ENCODE results near the gene CDKN2AIPNL.
A peak's percentile ranks its signal among the peaks of the same experiment; 100 is the strongest.
"Not testable (repeated sequence)": the region's sequence is repeated elsewhere in the genome, so short reads cannot be mapped to it uniquely, and the experiment has no call there.

Gene CDKN2AIPNL

GRCh38 chr5:134438721-134439123 is 27.0 kb upstream of the CDKN2AIPNL start:
- DNase-seq (ENCODE audit: low spot score), result no peak

DNA sequence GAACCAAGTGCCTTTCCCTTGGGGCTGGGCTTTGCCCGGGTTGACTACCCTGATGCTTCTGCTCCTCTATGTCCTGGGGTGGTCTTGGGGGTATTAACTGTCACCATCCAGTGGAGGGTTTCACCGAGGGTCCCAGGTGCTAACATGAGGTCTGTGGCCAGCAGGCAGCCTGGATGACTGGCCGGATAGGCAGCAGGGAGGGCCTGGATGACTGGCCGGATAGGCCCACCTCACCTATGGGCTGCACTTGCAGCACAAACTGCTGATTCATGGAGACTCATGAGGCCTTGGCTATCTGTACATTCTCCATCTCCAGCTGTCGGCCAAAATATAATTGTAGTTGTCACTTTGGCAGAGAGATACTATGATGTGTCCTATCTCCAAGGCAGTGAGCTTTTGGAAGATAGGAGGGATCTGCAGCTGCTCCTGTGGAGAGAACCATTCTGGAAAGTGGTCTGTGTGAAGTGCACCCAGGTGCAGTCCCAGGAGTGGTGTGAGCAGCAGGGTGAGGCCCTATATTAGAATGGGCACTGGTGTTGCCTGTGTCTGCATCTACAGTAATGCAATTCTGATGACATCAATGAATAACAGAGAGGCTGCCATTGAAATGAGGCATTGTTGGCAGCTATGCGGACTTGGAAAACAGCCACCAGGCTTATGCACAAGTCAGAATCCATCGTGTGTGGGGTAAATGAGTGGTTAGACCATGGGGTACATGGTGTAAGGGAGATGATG is 26.3 kb upstream of the CDKN2AIPNL start:
- DNase-seq (ENCODE audit: low spot score), result peak; percentile 20

- no peak for DNase-seq (ENCODE audit: low spot score)
Observed at GRCh38 chr5:134437340-134437846, 25.7 kb upstream of the CDKN2AIPNL start.

GRCh38 chr5:134436523-134437339 is 25.1 kb upstream of the CDKN2AIPNL start:
- peak; percentile 28 for DNase-seq (ENCODE audit: low spot score)

GRCh38 chr5:134435560-134435959 is 23.9 kb upstream of the CDKN2AIPNL start:
- DNase-seq (ENCODE audit: low spot score), result no peak

DNA sequence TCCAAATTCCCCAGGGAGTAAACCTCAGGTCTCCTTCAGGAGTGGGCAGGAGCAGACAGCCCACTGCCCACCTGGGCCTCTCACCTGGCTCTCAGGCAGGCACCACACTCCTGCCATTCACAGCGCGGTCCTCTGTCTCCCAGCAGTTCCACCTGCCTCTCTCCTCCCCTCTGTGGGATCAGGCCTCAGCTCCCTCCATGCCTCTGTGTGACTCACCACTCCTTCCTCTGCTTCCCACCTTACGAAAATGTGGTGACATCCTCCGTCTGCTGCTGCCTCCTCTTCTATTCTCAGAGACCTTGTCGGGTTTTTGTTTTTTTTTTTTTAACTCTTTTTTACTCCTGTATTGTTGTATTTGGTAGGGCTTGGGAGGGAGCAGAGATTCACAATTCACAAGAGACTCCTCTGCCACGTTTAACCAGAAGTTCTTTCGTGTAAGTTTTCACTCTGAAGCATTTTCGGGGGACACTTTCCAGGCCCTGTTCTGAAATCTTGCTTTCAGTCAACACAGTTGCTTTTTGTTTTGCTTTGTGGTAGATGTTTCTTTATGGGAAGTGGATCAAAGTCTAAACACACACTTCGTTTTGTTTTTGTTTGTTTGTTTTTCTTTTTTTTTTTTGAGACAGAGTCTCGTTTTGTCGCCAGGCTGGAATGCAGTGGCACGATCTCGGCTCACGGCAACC is 21.1 kb upstream of the CDKN2AIPNL start:
- no peak for DNase-seq (ENCODE audit: low spot score)

DNA sequence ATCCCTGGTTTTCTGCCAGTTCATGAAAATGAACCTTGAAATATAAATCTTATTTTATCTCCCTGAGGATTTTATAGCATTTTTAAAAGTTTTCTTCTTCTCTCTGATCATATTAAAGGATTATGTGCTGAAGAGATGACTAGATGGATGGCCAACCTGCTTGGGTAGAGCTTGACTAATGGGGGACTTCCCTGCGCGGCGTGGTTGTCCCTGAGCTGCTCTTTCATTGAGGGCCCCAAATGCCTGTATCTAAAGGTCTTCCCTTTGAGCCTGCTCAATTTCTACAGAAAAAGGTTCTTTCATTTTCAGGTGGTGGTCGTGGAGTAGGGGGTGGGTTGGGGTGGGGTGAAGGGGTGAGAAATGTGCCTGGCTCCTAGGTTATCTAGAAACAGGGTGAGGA is 20.5 kb upstream of the CDKN2AIPNL start:
- DNase-seq (ENCODE audit: low spot score), result no peak

GRCh38 chr5:134430001-134430569 is 18.4 kb upstream of the CDKN2AIPNL start:
- no peak for DNase-seq (ENCODE audit: low spot score)

- DNase-seq (ENCODE audit: low spot score), result no peak
Observed at GRCh38 chr5:134427540-134428041, 15.9 kb upstream of the CDKN2AIPNL start.

- DNase-seq (ENCODE audit: low spot score), result no peak
Observed at GRCh38 chr5:134426361-134426760, 14.7 kb upstream of the CDKN2AIPNL start.

DNA sequence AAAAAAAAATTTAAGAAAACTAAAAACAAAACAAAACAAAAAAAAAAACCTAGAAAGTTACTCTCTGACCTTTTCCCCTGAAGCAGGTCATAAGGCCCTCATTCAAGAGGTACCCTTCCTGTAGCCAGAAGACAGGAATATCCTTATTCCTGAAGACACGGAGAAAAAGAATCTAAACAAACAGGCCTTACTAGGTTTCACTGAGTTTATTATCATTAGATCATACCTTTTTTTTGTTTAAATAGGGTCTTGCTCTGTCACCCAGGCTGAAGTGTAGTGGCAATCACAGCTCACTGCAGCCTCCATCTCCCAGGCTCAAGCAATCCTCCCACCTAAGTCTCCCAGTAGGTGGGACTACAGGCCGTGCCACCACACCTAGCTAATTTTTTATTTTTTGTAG is 11.7 kb upstream of the CDKN2AIPNL start:
- no peak for DNase-seq (ENCODE audit: low spot score)

- DNase-seq (ENCODE audit: low spot score), result no peak
Observed at GRCh38 chr5:134422791-134423365, 11.2 kb upstream of the CDKN2AIPNL start.

- not testable (repeated sequence) for DNase-seq (ENCODE audit: low spot score)
Observed at GRCh38 chr5:134421038-134421437, 9.4 kb upstream of the CDKN2AIPNL start.

- no peak for DNase-seq (ENCODE audit: low spot score)
Observed at GRCh38 chr5:134420343-134420742, 8.7 kb upstream of the CDKN2AIPNL start.

- no peak for DNase-seq (ENCODE audit: low spot score)
Observed at GRCh38 chr5:134418958-134419357, 7.3 kb upstream of the CDKN2AIPNL start.

- no peak for DNase-seq (ENCODE audit: low spot score)
Observed at GRCh38 chr5:134417707-134418106, 6.0 kb upstream of the CDKN2AIPNL start.

DNA sequence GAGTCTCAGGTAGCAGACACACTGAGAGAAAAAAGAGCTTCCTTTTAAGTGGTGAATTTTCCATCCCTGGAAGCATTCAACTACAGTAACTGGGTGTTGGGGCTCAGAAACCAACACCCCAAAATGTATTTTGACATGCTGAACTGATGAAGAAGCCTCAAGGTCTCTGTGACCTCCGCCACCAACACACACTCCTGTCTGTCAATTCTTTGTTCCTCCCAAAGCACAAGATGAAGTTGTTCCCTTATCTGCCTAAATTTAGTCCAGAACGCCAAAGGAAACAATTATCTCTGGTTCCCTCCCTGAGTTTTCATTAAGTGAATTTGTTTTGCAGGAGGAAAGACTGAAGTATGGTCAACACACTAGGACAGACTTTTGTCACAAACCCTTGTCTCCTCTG is 1.4 kb upstream of the CDKN2AIPNL start:
- DNase-seq (ENCODE audit: low spot score), result no peak

GRCh38 chr5:134411228-134411545 is 494 bp downstream of the CDKN2AIPNL start:
- DNase-seq (ENCODE audit: low spot score), result no peak

DNA sequence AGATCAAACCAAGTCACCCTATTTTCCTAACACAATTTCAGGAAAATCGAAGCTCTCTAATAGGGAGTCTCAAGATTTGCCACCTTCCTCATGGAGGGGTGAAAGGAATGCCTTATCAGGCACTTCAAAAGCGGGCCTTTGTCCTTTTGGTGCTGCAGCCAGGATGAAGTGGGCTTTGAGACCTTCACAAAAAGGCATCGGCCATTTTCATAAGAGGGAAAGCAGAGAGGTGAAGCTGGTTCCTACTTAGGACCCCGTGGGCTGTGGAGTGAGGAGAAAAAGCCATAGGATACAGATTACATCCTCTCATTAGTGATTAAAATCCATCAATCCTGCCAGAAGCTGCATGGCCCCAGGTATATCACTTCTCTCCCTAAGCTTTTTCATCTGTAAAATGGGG is 859 bp downstream of the CDKN2AIPNL start:
- no peak for DNase-seq (ENCODE audit: low spot score)

DNA sequence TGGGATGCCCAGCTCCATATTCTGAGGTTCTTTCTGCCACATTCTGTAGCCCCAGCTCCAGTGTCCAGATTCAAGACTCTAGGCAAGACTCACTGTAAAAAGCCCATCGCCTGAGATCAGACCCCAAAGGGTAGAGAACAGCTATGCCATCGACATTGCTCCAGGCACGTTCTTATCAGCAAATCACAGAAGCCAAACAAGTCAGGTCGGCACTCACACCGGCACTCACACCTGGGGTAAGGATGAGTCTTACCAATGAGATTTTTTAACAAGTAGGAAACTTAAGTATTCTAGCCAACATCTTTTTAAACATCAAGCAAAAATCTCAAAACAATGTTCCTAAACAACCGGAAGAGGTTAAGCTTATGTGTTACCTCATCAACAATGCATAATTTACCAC is 2.4 kb downstream of the CDKN2AIPNL start:
- no peak for DNase-seq (ENCODE audit: low spot score)

GRCh38 chr5:134406390-134406789 is 5.3 kb downstream of the CDKN2AIPNL start:
- no peak for DNase-seq (ENCODE audit: low spot score)

Measured in SK-N-DZ (cell line).